Hair follicle dermal papilla cell (primary cell): Measurements from ENCODE around the gene FOXO1. TPM values are rescaled to one million over a fixed set of nuclear protein-coding genes. Genes with fewer than 3 reads are reported as not detected.

ENCODE experiments used
- total RNA-seq: library from RNA; depleted of rRNA; stranded (reverse); fragments of >200 nt; gene quantifications from 2 replicates; pipeline ENCODE4 v1.2.3, GENCODE V29; 2012

The FOXO1 gene
- 2.1 and 2.9 TPM in 2 replicates for total RNA-seq

DNA sequence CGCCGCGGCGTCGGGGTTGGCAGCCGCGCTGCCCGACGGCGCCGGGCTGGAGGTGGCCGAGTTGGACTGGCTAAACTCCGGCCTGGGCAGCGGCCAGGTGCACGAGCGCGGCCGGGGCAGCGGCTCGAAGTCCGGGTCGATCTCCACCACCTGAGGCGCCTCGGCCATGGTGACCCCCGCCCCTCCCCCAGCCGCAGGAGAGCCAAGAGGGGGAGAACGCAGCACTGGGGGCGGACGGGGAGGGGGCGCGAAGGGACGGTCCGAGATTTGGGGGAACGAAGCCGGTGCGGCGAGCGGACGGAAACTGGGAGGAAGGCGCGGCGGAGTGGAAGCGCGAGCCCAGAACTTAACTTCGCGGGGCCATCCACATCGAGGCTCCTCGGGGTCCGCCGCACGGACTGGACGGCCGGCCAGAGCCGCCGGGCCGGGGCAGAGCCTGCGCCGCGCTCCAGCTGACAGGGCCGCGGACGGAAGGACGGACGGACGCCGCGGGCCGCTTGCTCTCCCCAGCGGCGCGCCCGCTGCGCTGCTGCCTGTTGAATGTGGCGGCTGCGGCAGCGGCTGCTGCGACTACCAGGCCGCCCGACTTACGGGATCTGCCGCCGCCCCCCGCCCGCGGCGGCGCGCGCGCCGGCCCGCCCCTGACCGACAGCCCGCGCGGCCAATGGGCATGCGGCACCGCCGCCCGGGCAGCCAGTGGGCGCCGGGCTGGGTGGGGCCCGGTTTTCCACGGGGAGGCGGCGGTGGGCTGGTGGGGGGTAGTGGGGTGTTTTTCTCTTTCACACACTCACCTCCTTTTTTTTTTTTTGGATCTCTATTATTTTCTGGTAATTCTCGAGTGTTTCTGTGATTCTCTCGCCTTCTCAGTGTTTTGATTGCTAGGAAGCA, at the start of gene FOXO1:
FOXO1 (minus strand) TSS at position 597 of the 888 bp plus-strand sequence; CDS start at position 168, 429 bp downstream.

Other genes starting within 250 kb of the FOXO1 start
- 11.0 and 11.1 TPM in 2 replicates for gene MRPS31, start 104.5 kb upstream of the FOXO1 start, total RNA-seq
- gene SLC25A15, start 123.0 kb upstream of the FOXO1 start, total RNA-seq, result 13.2 and 16.1 TPM in 2 replicates